GM18870 (cell line): ENCODE data around the gene SLC38A3.

Experiments
- ATAC-seq: cut with Tn5 transposase; IDR thresholded peaks from one replicate; pipeline ENCODE4 v1.9.1; 2021; ENCODE audit warnings: moderate library complexity; ENCODE audit not compliant: unreplicated experiment

Gene SLC38A3

DNA sequence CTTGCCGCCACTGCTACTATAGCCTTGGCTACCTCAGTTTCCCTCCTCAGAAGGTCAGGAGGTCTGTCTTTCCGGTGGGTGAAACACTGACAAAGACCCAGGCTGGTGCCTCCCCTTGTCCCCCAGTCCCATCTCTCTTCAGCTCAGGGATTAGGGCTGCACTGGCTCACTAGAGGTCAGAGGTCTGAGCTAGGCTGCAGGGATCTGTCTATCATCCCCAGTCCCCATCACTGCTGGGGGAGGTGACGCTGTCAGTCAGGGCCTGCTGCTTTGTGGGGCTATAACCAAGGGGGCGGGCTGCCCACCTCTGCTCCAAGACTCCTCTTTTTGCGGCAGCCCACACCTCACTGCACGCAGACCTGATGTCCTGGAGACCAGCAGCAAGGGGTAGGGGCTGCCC lies 36.3 kb upstream of the SLC38A3 start:
- no peak for ATAC-seq

DNA sequence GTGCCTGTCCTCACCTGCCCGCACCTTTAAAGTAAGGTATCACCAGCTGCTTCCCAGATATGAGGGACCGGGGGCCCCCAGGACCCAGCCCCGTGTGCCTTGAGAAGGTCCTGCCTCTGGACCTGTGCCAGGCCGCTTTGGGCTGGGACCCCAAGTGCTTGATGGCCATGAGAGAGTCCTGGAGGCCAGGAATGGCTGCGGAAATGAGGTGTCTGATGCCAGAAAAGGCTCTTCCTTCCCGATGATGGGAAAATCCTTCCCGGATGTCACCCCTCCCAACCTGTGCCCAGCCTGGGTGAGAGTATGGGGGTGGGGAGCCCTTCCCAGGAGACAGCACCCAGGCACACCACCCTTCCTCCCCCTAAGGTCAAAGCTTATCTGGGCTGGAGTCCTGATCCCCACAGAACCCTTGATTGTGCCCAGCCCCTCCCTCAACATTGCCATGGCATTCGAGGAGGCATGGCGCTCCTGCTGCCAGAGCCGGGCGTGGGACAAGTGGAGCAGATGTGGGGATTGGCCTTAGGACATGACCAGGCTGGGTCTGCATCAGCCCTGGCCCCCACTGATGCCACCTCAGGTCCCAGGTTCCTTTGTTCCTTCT lies 35.7 kb upstream of the SLC38A3 start:
- no peak for ATAC-seq

DNA sequence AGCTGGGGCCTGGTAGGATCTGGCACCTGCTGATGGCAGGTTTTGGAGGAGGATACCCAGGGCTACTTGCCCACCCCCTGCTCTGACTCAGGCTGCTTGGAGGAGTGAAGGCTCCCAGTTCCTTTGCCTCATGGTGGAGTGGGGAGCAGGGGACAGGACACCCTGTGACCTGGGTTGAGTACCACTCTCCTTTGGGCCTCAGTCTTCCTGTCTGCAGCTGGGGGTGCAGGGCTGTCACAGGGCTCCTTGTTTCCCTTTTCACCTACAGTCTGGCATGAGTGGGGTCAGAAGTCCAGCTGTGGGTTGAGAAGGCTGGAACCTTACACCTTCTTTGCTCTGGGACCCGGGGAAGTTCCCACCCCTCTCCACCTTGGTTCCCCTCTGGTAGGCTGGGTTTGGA lies 35.2 kb upstream of the SLC38A3 start:
- ATAC-seq, result no peak

DNA sequence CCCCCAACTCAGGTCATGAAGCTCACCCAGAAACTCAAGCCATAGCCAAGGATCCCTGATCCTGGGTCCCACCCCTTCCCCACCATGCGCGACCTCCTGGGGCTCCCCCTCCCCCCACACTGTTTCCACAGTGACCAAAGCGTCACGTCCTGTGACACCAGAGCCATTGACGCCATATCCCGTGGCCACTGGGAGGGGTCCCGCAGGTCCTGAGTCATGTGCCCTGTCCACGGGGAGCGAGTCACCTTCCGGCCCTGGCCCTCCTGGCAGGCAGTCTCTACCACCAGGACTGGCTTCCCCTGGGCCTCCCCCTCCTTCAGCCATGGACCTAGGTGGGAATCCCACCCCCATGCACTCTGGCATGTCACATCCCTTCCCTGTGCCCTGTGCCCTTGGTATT lies 34.4 kb upstream of the SLC38A3 start:
- ATAC-seq, result no peak

DNA sequence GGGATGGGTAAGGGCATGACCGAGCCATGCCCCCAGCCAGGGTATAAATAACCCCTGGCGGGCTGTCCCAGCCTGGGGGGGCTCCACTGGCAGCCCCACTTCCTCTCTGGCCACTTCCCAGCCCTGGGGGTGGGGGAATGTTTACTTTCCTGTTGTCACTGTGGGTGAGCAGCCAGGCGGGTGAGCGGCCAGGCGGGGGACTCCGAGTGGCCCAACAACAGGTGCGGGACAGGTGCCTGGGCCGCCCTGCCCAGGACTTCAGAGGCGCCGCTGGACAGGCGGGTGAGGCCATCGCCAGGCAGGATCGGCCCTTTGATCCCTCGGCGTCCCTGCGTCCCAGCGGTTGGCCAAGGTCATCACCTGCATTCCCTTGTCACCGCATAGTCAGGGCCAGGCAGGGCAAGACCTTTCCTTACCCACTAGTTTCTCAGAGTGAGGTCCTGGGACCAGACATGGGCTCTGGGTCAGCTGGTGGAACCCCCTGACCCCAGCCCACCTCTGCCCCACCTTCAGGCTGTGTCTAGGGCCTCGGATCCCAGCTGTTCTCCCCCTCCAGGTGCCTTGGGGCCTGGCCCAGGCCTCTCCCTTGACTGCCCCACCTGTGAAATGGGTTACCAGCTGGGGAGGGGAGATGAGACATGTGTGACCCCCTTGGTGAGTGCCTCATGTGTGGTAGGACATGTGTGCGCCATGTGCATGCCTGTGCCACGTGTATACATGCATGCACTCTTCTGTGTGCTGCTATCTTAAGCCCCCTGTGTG lies 33.4 kb upstream of the SLC38A3 start:
- ATAC-seq, result no peak

DNA sequence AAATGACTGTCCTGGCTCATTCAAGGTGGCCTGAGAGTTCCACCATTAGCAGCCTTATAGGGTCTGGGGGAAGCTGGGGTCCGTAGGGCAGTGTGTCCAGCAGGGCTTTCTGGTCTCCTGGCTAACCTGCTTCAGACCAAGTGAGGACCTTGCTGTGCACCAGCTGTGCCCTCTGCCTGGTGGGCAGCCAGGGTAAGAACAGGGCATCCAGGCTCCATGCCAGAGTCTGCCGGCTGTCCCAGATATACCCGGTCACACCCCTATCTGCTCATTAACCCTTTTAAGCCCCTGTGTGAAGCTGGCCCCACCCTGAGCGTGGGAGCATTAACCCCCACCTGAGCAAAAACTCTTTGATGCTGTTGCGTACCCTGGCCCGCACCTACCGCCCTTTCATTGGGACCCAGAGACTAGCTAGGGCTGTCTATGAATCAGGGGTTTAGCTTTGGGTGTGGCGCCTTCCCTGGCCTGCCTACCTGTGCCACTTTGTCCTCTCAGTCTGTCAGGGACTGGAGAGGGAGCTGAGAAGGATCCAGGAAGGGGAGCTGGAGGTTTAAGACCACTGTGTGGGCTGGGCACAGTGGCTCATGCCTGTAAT lies 32.3 kb upstream of the SLC38A3 start:
- ATAC-seq, result no peak

DNA sequence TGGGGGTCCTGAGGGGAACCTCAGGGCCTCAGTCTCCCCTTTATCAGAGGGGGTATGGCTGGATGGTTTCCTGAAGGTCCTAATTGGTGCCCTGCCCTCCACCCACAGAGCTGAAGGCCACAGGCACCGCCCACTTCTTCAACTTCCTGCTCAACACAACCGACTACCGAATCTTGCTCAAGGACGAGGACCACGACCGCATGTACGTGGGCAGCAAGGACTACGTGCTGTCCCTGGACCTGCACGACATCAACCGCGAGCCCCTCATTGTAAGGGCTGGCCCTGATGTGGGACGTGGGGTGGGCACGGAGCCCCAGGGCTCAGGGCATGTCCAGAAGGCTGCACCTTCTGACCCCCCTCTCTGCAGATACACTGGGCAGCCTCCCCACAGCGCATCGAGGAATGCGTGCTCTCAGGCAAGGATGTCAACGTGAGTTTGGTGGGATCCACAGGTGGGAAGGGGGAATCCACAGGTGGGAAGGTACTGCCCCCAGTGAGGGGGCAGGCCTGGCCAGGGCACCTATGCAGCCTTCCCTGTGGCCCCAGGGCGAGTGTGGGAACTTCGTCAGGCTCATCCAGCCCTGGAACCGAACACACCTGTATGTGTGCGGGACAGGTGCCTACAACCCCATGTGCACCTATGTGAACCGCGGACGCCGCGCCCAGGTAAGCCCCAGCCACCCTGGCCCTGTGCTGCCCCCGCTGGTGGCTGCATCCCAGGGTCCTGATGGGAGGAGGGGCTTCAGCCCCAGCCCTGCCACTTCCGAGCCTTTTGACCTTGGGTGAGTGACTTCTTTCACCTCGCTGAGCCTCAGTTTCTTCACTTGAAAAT lies 31.2 kb upstream of the SLC38A3 start:
- no peak for ATAC-seq

DNA sequence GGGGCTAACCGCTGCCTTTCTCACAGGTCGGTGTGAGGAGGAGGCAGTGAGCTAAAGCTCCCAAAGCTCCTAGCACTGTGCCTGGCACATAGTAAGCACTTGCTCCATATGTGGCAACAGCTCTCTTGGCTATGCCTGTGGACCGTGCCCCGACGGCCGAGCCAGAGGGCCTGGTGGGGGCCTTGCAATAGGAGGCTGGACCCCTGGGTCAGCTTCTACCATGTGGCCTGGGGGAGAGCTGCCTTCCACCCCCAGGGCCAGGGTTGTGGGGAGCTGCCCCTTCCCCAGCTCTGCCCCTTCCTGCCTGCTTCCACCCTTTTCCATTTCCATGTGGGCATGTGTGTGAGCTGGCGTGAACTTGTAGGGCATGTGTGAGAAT lies 30.6 kb upstream of the SLC38A3 start:
- ATAC-seq, result no peak

DNA sequence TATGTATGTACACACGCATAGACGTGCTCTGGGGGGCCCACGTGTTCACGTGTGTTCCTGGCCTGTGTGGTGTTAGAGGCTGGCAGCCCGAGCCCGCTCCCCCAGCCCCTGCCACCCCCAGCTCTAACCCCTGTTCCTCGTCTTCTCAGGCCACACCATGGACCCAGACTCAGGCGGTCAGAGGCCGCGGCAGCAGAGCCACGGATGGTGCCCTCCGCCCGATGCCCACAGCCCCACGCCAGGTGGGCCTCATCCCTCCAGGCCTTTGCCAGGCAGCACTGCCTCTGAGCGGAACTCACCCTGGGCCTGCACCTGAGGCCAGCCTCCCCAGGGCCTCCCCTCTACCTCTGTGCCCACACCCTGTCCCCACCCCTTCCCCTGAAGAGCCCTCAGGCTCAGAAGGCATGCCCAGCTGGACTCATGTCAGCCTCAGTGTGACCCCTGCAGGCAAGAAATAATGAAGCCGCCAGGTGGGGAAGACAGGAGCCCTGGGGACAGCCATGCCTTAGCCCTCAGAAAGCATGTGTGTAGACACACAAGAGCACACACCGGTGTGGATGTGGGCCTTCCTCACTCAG lies 30.0 kb upstream of the SLC38A3 start:
- ATAC-seq, result no peak

DNA sequence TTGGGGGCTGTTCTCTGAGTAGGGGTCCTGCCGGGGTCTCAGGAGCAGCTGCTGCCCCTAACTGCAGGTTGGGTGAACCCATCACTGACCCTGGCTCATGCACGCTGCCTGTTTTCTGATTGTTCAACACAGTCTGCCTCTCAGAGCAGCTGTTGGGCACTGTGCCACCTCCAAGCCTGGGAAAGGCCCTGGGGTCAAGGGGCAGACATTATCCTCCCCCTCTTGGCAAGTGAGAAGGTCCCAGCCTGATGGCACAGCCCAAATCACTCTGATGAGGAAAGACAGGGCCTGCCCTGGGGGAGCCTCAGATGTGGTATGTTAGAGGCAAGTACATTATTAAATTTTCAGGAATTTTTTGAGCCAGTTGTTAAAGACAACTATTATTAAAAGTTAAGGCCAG lies 27.7 kb upstream of the SLC38A3 start:
- no peak for ATAC-seq

DNA sequence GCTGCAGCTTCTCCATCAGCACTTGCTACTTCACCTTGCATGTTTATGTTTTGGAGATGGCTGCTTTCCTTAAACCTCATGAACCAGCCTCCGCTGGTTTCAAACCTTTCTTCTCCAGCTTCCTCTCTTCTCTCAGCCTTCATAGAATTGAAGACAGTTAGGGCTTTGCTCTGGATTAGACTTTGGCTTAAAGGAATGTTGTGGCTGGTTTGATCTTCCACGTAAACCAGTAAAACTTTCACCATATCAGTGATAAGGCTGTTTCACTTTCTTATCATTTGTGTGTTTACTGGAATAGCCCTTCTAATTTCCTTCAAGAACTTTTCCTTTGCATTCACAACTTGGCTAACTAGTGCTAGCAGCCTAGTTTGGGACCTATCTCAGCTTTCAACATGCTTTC lies 25.4 kb upstream of the SLC38A3 start:
- ATAC-seq, result no peak

DNA sequence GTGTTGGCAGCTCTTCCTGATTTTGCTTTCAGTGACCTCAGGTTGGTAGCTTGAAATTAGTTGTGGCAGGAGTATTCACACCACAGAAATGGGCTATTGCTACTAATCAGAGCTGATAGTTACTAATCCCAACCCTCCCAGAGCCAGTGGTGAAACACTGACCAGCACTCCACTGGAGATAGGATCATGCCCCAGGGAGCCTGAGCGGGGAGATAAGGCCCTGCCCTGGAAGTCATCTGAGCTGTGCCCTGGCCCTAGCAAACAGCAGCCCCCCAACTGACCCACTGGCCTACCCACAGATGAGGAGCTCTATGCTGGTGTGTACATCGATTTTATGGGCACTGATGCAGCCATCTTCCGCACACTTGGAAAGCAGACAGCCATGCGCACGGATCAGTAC lies 23.1 kb upstream of the SLC38A3 start:
- ATAC-seq, result no peak

DNA sequence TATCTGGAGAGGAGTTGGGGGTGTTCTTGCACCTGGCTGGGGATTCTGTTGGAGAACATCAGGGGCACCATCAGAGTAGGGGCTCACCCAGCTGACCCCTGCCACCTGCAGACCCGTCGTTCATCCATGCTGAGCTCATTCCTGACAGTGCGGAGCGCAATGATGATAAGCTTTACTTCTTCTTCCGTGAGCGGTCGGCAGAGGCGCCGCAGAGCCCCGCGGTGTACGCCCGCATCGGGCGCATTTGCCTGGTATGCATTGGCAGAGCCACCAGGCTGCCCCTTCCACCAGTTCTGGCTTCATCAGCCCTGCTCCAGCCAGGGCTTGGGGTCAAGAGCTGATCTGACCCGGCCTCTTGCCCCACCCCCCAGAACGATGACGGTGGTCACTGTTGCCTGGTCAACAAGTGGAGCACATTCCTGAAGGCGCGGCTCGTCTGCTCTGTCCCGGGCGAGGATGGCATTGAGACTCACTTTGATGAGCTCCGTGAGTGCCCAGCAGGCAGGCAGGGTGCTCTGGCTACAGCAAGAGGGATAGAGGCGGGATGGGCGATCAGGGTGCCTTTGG lies 22.5 kb upstream of the SLC38A3 start:
- no peak for ATAC-seq

DNA sequence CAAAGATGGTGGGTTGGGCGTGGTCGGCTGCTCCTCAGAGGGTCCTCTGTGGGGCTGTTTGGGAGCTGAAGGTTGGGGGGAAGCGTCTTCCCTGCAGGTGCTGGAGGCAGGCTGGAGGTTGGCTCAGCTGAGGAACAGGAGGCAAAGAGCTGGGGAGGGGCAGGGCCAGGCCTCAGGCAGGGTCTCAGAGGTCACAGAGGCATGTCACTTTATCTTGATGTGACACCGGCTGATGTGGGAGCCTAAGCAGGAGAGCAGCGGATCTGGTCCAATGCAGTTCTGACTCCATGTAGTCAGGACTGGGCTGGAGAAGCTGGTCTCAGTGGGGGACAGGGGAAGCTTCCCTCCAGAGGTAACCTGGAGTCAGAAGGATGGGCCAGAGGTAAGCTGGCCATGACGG lies 21.3 kb upstream of the SLC38A3 start:
- ATAC-seq, result no peak

DNA sequence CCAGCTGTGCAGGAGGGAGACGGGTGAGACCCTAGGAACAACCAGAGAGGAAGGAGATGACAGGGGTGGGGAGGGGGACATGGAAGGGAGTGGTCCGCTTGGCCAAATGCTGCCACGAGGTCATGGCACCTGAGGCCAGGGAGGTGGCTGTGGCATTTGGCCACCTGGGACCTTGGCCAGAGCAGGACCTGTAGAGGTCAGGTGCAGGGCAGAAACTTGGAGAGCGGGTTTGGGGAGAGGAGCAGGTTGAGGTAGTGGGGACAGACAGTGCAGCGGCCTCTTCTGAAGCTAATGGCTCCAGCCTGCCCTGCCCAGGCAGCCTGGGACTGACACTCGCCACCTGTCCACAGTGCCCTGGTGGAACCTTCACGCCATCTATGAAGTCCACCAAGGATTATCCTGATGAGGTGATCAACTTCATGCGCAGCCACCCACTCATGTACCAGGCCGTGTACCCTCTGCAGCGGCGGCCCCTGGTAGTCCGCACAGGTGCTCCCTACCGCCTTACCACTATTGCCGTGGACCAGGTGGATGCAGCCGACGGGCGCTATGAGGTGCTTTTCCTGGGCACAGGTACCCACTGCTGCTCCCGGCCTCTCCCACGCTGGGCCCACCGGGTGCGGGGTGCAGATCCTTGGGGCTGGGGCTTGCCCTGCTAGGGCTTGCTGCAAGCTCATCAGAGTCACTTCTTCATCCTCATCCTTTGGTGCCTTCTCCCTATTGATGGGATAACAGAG lies 20.7 kb upstream of the SLC38A3 start:
- no peak for ATAC-seq

DNA sequence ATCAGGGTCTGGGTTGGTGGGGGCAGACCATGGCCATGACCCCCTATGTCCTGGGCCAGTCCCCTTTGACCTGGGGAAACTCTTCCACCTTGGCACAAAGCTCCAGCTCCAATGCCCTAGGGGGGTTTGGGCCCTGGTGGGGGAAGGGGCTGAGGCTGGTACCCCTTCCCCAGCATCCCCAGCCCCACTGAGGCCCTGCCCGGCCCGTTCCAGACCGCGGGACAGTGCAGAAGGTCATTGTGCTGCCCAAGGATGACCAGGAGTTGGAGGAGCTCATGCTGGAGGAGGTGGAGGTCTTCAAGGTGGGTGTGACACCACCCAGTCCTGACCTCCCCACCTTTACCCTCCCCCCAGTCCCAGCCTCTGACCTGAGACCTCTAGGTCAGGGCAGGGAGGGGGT lies 19.8 kb upstream of the SLC38A3 start:
- ATAC-seq, result no peak

DNA sequence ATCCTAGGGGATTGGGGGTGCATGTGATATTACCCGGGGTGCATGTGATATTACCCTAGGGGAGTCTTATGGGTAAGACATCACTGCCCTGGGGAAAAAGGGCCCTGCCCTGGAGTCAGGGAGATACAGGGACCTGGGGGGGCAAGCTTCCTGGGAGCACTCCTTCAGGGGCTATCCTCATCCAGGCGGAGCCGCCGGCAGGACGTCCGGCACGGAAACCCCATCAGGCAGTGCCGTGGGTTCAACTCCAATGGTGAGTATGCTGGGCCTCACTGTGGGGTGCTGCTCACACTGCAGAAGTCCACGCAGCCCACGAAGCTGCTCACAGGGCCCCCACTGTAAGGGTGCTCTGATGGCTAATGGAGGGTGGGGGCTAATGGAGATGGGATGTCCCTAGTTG lies 19.0 kb upstream of the SLC38A3 start:
- ATAC-seq, result no peak

DNA sequence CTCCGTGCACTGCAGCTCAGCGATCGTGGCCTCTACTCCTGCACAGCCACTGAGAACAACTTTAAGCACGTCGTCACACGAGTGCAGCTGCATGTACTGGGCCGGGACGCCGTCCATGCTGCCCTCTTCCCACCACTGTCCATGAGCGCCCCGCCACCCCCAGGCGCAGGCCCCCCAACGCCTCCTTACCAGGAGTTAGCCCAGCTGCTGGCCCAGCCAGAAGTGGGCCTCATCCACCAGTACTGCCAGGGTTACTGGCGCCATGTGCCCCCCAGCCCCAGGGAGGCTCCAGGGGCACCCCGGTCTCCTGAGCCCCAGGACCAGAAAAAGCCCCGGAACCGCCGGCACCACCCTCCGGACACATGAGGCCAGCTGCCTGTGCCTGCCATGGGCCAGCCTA lies 17.3 kb upstream of the SLC38A3 start:
- no peak for ATAC-seq

DNA sequence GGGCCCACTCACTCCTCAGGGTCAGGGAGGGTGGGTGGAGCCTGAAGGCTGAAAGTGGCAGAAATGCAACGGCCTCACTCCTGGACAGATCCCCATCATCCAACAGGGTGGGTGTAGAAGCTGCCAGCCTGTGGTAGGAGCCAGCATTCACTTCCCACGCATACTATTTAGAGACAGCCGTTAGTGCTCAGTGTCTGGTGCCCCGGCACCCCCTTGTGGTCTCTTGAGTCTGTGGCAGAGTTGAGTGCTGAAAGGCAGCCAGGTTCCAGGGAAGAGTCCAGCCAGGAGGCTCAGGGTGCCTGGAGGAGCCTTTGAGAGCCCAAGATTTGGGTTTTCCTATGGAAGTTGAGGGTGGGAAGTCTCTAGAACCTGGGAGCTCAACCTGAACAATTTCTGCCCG lies 15.8 kb upstream of the SLC38A3 start:
- ATAC-seq, result no peak

DNA sequence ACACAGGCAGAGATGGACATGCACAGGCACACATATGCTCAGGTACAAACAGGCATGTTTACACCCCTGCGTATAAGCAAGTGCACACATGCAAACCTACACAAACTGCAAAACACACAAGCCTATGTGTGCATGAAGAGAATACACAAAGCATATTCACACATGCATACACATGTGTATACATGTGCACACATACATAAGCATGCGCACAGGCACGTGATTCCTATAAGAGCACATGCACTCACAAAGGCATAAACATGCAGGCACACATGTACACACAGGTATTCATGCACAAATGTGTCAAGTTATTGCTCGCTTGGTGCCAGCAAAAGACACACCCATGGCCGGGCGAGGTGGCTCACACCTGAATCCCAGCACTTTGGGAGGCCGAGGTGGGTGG lies 15.1 kb upstream of the SLC38A3 start:
- ATAC-seq, result no peak
